ENCODE results near the gene TBC1D22A.

TBC1D22A gene

GRCh38 chr22:46737976-46738646 lies 24.3 kb upstream of the TBC1D22A start, which contains the start of gene CERK:
TSS of gene CERK (minus strand) at chr22:46738252. CDS start at chr22:46738148, 104 bp downstream.
- DNase-seq = peak; percentile 57

DNA sequence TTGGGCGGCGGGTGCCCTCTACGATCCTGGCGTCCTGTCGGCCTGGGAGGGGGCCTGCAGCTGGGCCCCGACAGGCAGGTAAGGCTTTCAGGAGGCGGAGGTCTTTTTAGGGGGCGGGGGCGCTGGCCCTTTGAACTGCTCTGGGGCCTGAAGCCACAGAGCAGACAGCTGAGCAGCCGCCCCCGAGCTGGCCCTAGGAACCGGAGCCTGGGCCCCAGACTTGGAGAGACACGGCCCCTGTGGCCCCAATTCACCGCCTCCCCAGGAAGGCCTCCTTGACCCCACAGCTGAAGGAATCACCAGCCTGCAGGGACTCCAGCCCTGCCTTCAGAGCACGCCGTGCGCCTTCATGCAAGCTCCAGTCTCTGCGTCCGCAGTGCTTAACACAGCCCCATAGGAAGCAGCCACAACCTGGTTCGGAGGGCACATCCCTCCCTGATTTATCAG lies 23.8 kb upstream of the TBC1D22A start:
- no peak for DNase-seq

DNA sequence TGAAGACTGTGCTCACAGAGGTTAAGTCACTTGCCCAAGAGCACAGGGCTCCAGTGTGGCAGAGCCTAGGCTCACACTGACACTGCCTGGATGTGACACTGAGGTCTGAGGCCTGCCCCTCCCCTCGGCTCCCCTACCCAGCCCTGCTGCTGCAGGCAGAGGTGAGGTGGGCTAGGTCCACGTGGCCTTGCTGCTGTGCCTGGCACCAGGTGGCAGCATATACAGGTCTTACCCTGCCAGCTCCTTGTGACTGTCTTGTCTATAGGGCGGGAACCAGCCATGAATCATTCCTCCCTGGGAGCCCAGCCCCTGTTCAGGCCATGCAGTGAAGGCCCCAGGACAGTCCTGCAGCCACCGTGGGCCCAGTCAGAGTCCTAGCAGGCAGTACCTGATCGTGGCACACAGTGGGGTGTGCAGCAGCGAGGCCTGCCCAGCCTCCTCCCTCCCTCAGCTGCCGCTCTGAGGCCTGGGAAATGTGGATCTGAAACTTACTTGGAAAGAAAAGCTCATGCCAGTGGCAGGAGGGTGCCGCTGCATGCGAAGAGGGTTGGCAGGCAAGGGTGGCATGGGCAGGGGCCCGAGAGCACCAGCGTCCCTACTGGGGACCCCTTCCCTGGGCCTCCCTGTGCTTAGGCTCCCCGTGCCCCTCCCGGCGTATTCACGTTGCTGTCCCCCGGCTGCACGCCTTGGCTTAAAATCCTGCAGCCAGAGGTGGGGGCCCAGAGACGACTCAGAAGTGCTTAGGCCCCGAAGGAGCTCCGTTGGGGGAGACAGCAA lies 23.2 kb upstream of the TBC1D22A start:
- DNase-seq = no peak

GRCh38 chr22:46740910-46741780 lies 21.3 kb upstream of the TBC1D22A start:
- no peak for DNase-seq

GRCh38 chr22:46741974-46742519 lies 20.4 kb upstream of the TBC1D22A start:
- DNase-seq = no peak

GRCh38 chr22:46742576-46743221 lies 19.8 kb upstream of the TBC1D22A start:
- DNase-seq = no peak

DNA sequence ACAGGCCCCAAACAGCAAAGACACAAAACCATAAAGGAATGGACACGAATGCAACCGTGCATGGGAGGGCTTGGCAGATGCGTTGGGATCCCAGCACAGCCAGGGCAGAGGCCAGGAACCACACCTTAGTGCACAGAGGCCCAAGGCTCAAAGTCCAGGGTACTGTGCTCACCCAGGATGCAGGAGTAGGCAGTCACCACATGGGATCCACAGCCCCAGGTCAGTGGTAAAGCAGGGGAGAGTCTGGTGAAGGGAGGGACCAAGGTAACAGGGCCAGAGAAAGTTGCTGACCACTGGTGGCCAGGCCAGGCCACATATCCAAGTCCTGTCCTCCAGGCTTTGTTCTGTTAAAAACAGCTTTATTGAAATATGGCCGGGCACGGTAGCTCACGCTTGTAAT lies 17.9 kb upstream of the TBC1D22A start:
- no peak for DNase-seq

- DNase-seq = no peak
Measured at GRCh38 chr22:46746192-46746591, 16.3 kb upstream of the TBC1D22A start.

DNA sequence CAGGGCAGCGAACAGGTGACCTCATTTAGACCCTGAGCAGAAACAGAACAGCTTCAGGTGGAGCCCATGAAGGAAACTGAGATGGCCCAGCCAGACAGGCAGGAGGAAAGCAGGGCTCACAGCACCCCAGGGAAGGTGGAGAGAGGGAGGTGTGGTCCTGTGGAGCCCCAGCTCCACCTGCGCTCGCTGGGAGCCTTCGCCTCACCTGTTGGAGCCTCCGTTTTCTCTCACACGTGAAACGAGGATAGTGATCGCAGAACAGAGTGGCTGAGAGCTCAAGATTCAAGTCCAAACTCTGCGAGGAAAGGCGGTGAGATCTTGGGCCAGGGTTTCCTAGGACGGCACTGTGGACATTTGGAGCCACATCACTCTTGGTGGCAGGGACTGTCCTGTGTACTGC lies 15.8 kb upstream of the TBC1D22A start:
- DNase-seq = no peak

DNA sequence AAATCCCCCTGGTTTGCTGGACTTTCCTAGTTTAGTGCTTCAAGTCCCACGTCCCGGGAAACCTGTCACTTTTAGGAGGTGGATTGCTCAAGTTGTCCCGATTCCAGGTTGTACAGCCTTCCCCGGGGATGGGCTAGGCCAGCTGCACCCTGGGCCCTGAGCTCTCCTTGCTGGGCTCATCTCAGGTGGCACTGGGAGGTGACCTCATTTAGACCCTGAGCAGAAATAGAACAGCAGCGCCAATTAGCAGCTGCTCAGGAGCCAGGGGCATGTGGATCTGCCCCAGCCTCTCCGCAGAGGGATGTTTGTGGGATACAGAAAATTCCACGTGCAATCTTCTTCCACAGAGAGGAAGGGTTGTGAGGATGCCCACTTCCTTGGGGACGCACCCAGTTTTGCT lies 14.8 kb upstream of the TBC1D22A start:
- DNase-seq = no peak

GRCh38 chr22:46748206-46748907 lies 14.1 kb upstream of the TBC1D22A start:
- DNase-seq = no peak

GRCh38 chr22:46748908-46749675 lies 13.4 kb upstream of the TBC1D22A start:
- DNase-seq = no peak

GRCh38 chr22:46749682-46750529 lies 12.5 kb upstream of the TBC1D22A start:
- DNase-seq = no peak

DNA sequence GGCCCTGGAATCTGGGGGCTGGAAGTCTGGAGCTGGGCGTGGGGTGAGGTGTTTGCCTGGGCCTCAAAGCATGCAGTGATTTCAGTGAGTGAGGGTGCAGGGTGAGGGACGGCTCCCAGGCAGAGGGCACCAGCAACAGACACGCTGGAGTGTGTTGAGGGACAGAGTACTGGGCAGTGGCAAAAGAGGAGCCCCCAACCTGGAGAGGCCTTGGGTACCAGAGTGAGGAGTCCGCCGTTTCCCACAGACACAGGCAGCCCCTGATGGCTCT lies 12.0 kb upstream of the TBC1D22A start:
- no peak for DNase-seq

DNA sequence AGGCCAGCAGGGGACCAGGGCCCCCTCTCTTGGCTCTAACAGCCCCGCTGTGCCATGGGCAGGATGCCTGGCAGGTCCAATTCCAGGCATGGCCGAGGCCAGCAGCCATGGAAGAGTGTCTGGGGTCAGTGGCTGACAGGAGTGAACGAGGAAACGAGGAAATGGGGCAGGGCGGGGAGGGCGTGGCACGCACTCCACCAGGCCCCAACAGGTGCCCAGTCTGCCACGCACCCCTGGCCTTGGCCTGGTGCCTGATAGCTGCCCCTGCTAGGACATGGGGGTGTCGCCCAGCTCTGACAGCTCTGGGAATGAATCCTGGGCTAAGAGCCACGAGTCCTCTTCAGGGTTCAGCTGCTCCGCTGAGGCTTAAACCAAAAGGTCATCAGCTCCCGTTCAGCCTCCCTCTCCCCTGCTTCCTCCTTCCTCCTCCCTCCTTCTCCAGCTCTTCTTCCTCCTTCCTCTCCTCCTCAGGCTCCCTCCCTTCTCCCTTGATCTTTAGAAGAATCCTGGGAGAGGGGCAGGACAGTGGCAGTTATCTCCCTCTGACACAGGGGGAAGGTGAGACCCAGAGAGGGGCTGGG lies 11.5 kb upstream of the TBC1D22A start:
- DNase-seq = no peak

GRCh38 chr22:46752286-46752987 lies 10.0 kb upstream of the TBC1D22A start:
- no peak for DNase-seq

DNA sequence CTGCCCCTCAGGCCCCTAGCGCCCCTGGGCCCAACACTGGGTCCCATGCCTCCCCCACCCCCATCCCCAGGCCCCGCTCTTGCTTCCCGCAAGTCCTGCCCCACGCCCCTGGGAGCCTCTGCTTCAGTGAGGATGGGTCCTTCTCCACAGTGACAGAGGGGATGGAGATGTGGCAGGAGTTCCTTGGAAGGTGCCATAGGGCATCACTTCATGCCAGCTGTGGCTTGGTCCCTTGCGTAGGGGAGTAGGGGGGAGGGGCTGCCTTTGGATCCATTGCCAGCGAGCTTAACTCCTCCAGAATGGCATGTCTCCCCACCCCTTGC lies 9.5 kb upstream of the TBC1D22A start:
- DNase-seq = no peak

GRCh38 chr22:46753360-46753759 lies 9.1 kb upstream of the TBC1D22A start:
- no peak for DNase-seq

GRCh38 chr22:46753761-46754109 lies 8.7 kb upstream of the TBC1D22A start:
- no peak for DNase-seq
